ENCODE data around the gene CADPS. TPM values are rescaled to one million over a fixed set of nuclear protein-coding genes. Genes with fewer than 3 reads are reported as not detected.

The CADPS gene
- total RNA-seq, 4 donors from 2014 or later = 2.2 to 6.9 TPM; not detected in 2

GRCh38 chr3:62553811-62554210 lies 321.4 kb downstream of the CADPS start:
- TF ChIP-seq POLR2A (IDR thresholded peaks at IDR 0.05) (no peak), CTCF (IDR thresholded peaks at IDR 0.05) (no peak)
- DNase-seq (ENCODE audit: low spot score in 2 of 2) = no peak
- no peak overlapping the region for H3K4me3 ChIP-seq (ENCODE audit: low read depth, poor library complexity, severe bottlenecking)
- WGBS, 2 donors = 68 to 74% methylated on average over 4 of the region's 4 CpGs
- intact Hi-C loops (cut with DNase I; ENCODE audit: low total_unique reads) = loop anchor here (10.0 kb wide), 1 partner anchor 349 kb away; no protein-coding TSS in a partner anchor

- WGBS, 2 donors = 92 to 94% methylated on average over 2 of the region's 2 CpGs
- TF ChIP-seq CTCF (IDR thresholded peaks at IDR 0.05) = no peak
- no peak for TF ChIP-seq POLR2A (IDR thresholded peaks at IDR 0.05)
- no peak overlapping the region for H3K4me3 ChIP-seq (ENCODE audit: low read depth, poor library complexity, severe bottlenecking)
- intact Hi-C loops (cut with DNase I; ENCODE audit: low total_unique reads) = loop anchor here (10.0 kb wide), 1 partner anchor 347 kb away; no protein-coding TSS in a partner anchor
- DNase-seq (ENCODE audit: low spot score in 2 of 2) = no peak
These were observed 323.7 kb downstream of the CADPS start for GRCh38 chr3:62551556-62551955.

GRCh38 chr3:62550439-62550838 lies 324.8 kb downstream of the CADPS start:
- DNase-seq (ENCODE audit: low spot score in 2 of 2) = no peak
- H3K4me3 ChIP-seq (ENCODE audit: low read depth, poor library complexity, severe bottlenecking) = no peak overlapping the region
- TF ChIP-seq CTCF (IDR thresholded peaks at IDR 0.05) = no peak
- TF ChIP-seq POLR2A (IDR thresholded peaks at IDR 0.05) = no peak
- WGBS, 2 donors = 37 to 54% methylated on average over 5 of the region's 5 CpGs
- intact Hi-C loops (cut with DNase I; ENCODE audit: low total_unique reads) = loop anchor here (10.0 kb wide), 1 partner anchor 346 kb away; no protein-coding TSS in a partner anchor

GRCh38 chr3:62548528-62549205 lies 326.5 kb downstream of the CADPS start:
- no peak for TF ChIP-seq CTCF (IDR thresholded peaks at IDR 0.05)
- TF ChIP-seq POLR2A (IDR thresholded peaks at IDR 0.05) = no peak
- intact Hi-C loops (cut with DNase I; ENCODE audit: low total_unique reads) = no loop called here
- no peak for DNase-seq (ENCODE audit: low spot score in 2 of 2)
- H3K4me3 ChIP-seq (ENCODE audit: low read depth, poor library complexity, severe bottlenecking) = no peak overlapping the region
- WGBS, 2 donors = 55 to 70% methylated on average over 2 of the region's 2 CpGs

DNA sequence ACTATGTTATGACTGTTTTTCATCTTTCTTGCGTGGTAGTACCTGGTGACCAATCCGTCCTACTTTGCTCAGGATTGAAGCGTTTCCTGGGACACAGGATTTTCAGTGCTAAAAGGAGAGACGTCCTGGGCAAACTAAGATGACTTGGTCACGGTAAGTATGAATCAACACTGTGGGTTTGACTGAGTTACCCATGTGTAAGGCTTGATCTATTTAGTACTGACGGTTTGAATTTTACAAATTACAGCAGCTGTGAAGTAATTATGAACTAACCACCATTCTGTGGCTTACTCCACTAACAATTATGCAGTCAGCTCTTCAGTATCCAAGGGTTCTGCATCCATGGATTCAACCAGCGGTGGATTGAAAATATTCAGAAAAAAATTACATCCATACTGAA lies 328.9 kb downstream of the CADPS start:
- no peak for DNase-seq (ENCODE audit: low spot score in 2 of 2)
- intact Hi-C loops (cut with DNase I; ENCODE audit: low total_unique reads) = no loop called here
- WGBS, 2 donors = 75 to 82% methylated on average over 7 of the region's 7 CpGs
- no peak for TF ChIP-seq POLR2A (IDR thresholded peaks at IDR 0.05)
- TF ChIP-seq CTCF (IDR thresholded peaks at IDR 0.05) = no peak
- no peak overlapping the region for H3K4me3 ChIP-seq (ENCODE audit: low read depth, poor library complexity, severe bottlenecking)

DNA sequence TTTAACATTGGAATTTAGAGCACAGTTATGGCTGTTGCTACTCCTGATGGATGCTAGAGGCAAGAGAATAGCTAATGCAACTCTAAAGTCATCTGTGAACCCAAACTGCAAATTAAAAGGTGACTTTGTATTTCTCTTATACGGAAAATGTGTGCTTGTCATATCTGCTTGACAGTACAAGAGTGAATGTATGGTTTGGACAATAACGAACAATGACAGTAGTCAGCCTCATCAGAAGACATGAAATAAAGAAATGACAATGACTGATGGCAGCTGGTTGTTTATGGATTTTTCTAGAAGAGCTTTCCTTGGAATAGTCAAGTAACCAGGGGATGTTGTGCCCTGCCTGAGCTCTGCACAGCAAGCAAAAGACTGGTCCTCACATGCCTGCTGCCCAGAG lies 333.0 kb downstream of the CADPS start:
- 72 to 86% methylated on average over 2 of the region's 2 CpGs for WGBS, 2 donors
- H3K4me3 ChIP-seq (ENCODE audit: low read depth, poor library complexity, severe bottlenecking) = no peak overlapping the region
- TF ChIP-seq POLR2A (IDR thresholded peaks at IDR 0.05) (no peak), CTCF (IDR thresholded peaks at IDR 0.05) (no peak)
- intact Hi-C loops (cut with DNase I; ENCODE audit: low total_unique reads) = no loop called here
- no peak for DNase-seq (ENCODE audit: low spot score in 2 of 2)
